ENCODE measurements around the gene NR6A1. TPM values are rescaled to one million over a fixed set of nuclear protein-coding genes. Genes with fewer than 3 reads are reported as not detected.

Gene NR6A1
- total RNA-seq, 1 donor from 2014 or later = 0.56 TPM

- Mint-ChIP-seq H3K36me3 (ENCODE audit: unreplicated experiment) (peaks cover 2% of the 10 kb centered on the region), H3K9me3 (ENCODE audit: unreplicated experiment) (no peaks in the 10 kb centered on the region), H3K27me3 (ENCODE audit: unreplicated experiment) (peaks cover 38% of the 10 kb centered on the region), H3K4me1 (ENCODE audit: unreplicated experiment) (peaks cover 5% of the 10 kb centered on the region), H3K27ac (ENCODE audit: unreplicated experiment) (no peak overlapping the region), H3K4me3 (ENCODE audit: unreplicated experiment) (no peak overlapping the region)
- no peak for DNase-seq (ENCODE audit: extremely low spot score, unreplicated experiment)
- TF ChIP-seq CTCF (IDR thresholded peaks at IDR 0.05) = no peak
These were observed 268.1 kb downstream of the NR6A1 start for GRCh38 chr9:124502711-124503702.

GRCh38 chr9:124501771-124502320, 269.3 kb downstream of the NR6A1 start:
- no peak for TF ChIP-seq CTCF (IDR thresholded peaks at IDR 0.05)
- peaks cover 5% of the 10 kb centered on the region for H3K4me1 Mint-ChIP-seq (ENCODE audit: unreplicated experiment)

GRCh38 chr9:124500796-124501611, 270.1 kb downstream of the NR6A1 start:
- Mint-ChIP-seq H3K4me1 (ENCODE audit: unreplicated experiment) (peaks cover 5% of the 10 kb centered on the region), H3K27me3 (ENCODE audit: unreplicated experiment) (peaks cover 43% of the 10 kb centered on the region), H3K27ac (ENCODE audit: unreplicated experiment) (no peak overlapping the region), H3K4me3 (ENCODE audit: unreplicated experiment) (no peak overlapping the region), H3K9me3 (ENCODE audit: unreplicated experiment) (no peaks in the 10 kb centered on the region), H3K36me3 (ENCODE audit: unreplicated experiment) (peaks cover 2% of the 10 kb centered on the region)
- TF ChIP-seq CTCF (IDR thresholded peaks at IDR 0.05) = no peak
- DNase-seq (ENCODE audit: extremely low spot score, unreplicated experiment) = no peak

More at GRCh38 chr9:124501771-124502320, 269.3 kb downstream of the NR6A1 start:
- Mint-ChIP-seq H3K36me3 (ENCODE audit: unreplicated experiment) (peaks cover 2% of the 10 kb centered on the region), H3K9me3 (ENCODE audit: unreplicated experiment) (no peaks in the 10 kb centered on the region), H3K27me3 (ENCODE audit: unreplicated experiment) (peaks cover 43% of the 10 kb centered on the region), H3K27ac (ENCODE audit: unreplicated experiment) (no peak overlapping the region), H3K4me3 (ENCODE audit: unreplicated experiment) (no peak overlapping the region)
- DNase-seq (ENCODE audit: extremely low spot score, unreplicated experiment) = no peak

- Mint-ChIP-seq H3K9me3 (ENCODE audit: unreplicated experiment) (no peaks in the 10 kb centered on the region), H3K27ac (ENCODE audit: unreplicated experiment) (no peak overlapping the region), H3K36me3 (ENCODE audit: unreplicated experiment) (peaks cover 2% of the 10 kb centered on the region), H3K4me3 (ENCODE audit: unreplicated experiment) (no peak overlapping the region), H3K4me1 (ENCODE audit: unreplicated experiment) (peaks cover 5% of the 10 kb centered on the region), H3K27me3 (ENCODE audit: unreplicated experiment) (peaks cover 46% of the 10 kb centered on the region)
- no peak for DNase-seq (ENCODE audit: extremely low spot score, unreplicated experiment)
- no peak for TF ChIP-seq CTCF (IDR thresholded peaks at IDR 0.05)
These were observed 270.9 kb downstream of the NR6A1 start for GRCh38 chr9:124500028-124500795.
